ENCODE data around the gene FAHD1. TPM values are rescaled to one million over a fixed set of nuclear protein-coding genes. Genes with fewer than 3 reads are reported as not detected.

FAHD1 gene
- total and polyA plus RNA-seq, 9 of the 15 experiments (the other 6 are each of a cell fraction or from before 2014, with no cell fraction given): 2.2 to 20.9 (median 10.7) TPM

- TF ChIP-seq RREB1 (CRISPR knock-in tag; IDR thresholded peaks at IDR 0.05): no peak
- TF ChIP-seq, protein P1, sequence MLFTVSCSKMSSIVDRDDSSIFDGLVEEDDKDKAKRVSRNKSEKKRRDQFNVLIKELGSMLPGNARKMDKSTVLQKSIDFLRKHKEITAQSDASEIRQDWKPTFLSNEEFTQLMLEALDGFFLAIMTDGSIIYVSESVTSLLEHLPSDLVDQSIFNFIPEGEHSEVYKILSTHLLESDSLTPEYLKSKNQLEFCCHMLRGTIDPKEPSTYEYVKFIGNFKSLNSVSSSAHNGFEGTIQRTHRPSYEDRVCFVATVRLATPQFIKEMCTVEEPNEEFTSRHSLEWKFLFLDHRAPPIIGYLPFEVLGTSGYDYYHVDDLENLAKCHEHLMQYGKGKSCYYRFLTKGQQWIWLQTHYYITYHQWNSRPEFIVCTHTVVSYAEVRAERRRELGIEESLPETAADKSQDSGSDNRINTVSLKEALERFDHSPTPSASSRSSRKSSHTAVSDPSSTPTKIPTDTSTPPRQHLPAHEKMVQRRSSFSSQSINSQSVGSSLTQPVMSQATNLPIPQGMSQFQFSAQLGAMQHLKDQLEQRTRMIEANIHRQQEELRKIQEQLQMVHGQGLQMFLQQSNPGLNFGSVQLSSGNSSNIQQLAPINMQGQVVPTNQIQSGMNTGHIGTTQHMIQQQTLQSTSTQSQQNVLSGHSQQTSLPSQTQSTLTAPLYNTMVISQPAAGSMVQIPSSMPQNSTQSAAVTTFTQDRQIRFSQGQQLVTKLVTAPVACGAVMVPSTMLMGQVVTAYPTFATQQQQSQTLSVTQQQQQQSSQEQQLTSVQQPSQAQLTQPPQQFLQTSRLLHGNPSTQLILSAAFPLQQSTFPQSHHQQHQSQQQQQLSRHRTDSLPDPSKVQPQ (CRISPR knock-in tag; IDR thresholded peaks at IDR 0.05; ENCODE audit: borderline replicate concordance): no peak
- TF ChIP-seq CBFA2T3 (IDR thresholded peaks at IDR 0.05): no peak
- no peak; the same call in 1 of the 2 replicates for TF ChIP-seq THAP12 (CRISPR knock-in tag; IDR thresholded peaks at IDR 0.05)
- TF ChIP-seq, protein P2, sequence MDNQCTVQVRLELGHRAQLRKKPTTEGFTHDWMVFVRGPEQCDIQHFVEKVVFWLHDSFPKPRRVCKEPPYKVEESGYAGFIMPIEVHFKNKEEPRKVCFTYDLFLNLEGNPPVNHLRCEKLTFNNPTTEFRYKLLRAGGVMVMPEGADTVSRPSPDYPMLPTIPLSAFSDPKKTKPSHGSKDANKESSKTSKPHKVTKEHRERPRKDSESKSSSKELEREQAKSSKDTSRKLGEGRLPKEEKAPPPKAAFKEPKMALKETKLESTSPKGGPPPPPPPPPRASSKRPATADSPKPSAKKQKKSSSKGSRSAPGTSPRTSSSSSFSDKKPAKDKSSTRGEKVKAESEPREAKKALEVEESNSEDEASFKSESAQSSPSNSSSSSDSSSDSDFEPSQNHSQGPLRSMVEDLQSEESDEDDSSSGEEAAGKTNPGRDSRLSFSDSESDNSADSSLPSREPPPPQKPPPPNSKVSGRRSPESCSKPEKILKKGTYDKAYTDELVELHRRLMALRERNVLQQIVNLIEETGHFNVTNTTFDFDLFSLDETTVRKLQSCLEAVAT (IDR thresholded peaks at IDR 0.05): peak in 1 of 2 experiments; percentile 98; a peak in 2 of 4 replicates
- TF ChIP-seq SMAD4 (CRISPR knock-in tag; conservative IDR thresholded peaks at IDR 0.05): peak; percentile 75
- TF ChIP-seq DACH1 (IDR thresholded peaks at IDR 0.05; ENCODE audit: partially characterized antibody): no peak
- TF ChIP-seq CBX2 (IDR thresholded peaks at IDR 0.05; ENCODE audit: insufficient read depth, low read length, poor library complexity, severe bottlenecking): no peak
- peak; percentile 42 for TF ChIP-seq KDM5B (IDR thresholded peaks at IDR 0.05; ENCODE audit: insufficient replicate concordance, low read depth, low read length)
- TF ChIP-seq ZNF77 (CRISPR knock-in tag; IDR thresholded peaks at IDR 0.05): no peak
- TF ChIP-seq, protein P3, sequence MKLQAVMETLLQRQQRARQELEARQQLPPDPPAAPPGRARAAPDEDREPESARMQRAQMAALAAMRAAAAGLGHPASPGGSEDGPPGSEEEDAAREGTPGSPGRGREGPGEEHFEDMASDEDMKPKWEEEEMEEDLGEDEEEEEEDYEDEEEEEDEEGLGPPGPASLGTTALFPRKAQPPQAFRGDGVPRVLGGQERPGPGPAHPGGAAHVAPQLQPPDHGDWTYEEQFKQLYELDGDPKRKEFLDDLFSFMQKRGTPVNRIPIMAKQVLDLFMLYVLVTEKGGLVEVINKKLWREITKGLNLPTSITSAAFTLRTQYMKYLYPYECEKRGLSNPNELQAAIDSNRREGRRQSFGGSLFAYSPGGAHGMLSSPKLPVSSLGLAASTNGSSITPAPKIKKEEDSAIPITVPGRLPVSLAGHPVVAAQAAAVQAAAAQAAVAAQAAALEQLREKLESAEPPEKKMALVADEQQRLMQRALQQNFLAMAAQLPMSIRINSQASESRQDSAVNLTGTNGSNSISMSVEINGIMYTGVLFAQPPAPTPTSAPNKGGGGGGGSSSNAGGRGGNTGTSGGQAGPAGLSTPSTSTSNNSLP (IDR thresholded peaks at IDR 0.05; ENCODE audit: borderline replicate concordance, low read depth, low read length): peak; percentile 58; the same call in 1 of the 2 replicates
Observed at GRCh38 chr16:1782408-1783264, 44.4 kb upstream of the FAHD1 start, which contains the start of the genes NUBP2 and SPSB3 (continued).

Data from K562 (cell line).